Naive thymus-derived CD8-positive, alpha-beta T cell (primary cell): ENCODE results near the gene MATK. TPM values are rescaled to one million over a fixed set of nuclear protein-coding genes. Genes with fewer than 3 reads are reported as not detected.
"Not testable (repeated sequence)": the region's sequence is repeated elsewhere in the genome, so short reads cannot be mapped to it uniquely, and the experiment has no call there.

Source experiments
- ATAC-seq, 2 donors: fragments of 150-1000 bp; cut with Tn5 transposase in 1 of 2; sonication (Bioruptor Pico), chemical (Tn5 transposase) in 1 of 2; 1 replicate in 1 of 2; 2 replicates in 1 of 2; pipeline ENCODE4 v1.10.0; 2021; ENCODE audit warnings: mild to moderate bottlenecking in 2 of 2, moderate library complexity in 2 of 2
- POLR2A ChIA-PET: fragments of 350-600 bp; sonication (Branson Sonifier 250); formaldehyde crosslinking; loops from one replicate; lab custom pipeline; 2021; ENCODE audit warnings: antibody characterized with exemption; lab: Charles Lee
- DNase-seq, 10 donors: peaks; one replicate each; pipeline versions ENCODE4 v3.0.0 to v3.0.0-alpha.2; 2020 to 2022
- H3K27ac Mint-ChIP-seq, 10 donors: one replicate each; pipeline ENCODE4 v1.8.0; 2020 to 2022; ENCODE audit warnings: mild to moderate bottlenecking in 10 of 10, mixed read lengths in 10 of 10, moderate library complexity in 4 of 10, inconsistent platforms in 1 of 10
- H3K27me3 Mint-ChIP-seq, 5 donors: one replicate each; pipeline ENCODE4 v1.8.0; 2021 to 2022; ENCODE audit warnings: mixed read lengths in 5 of 5
- H3K36me3 Mint-ChIP-seq, 3 donors: one replicate each; pipeline ENCODE4 v1.8.0; 2020 to 2022; ENCODE audit warnings: mixed read lengths in 3 of 3, mild to moderate bottlenecking in 2 of 3, inconsistent platforms in 1 of 3
- H3K4me1 Mint-ChIP-seq, 4 donors: one replicate each; pipeline ENCODE4 v1.8.0; 2021 to 2022; ENCODE audit warnings: mixed read lengths in 4 of 4
- H3K4me3 Mint-ChIP-seq, 10 donors: one replicate each; pipeline ENCODE4 v1.8.0; 2020 to 2022; ENCODE audit warnings: mild to moderate bottlenecking in 10 of 10, mixed read lengths in 10 of 10, moderate library complexity in 6 of 10, inconsistent platforms in 1 of 10
- H3K9me3 Mint-ChIP-seq, 9 donors: one replicate each; pipeline ENCODE4 v1.8.0; 2020 to 2022; ENCODE audit warnings: mixed read lengths in 9 of 9, mild to moderate bottlenecking in 3 of 9, inconsistent platforms in 1 of 9, moderate library complexity in 1 of 9
- polyA plus RNA-seq, 3 donors: library from polyadenylated mRNA; unstranded; fragments of 300-500 nt; fragmentation: Illumina TruSeq; gene quantifications; one replicate each; pipeline ENCODE4 v1.2.3, GENCODE V29; 2021
- total RNA-seq, 8 experiments: library from RNA in 2 of 8; stranded (reverse) in 2 of 8; gene quantifications; one replicate each; pipeline ENCODE4 v1.2.3 and lab custom pipeline; 2021 to 2026

The MATK gene
- total and polyA plus RNA-seq, 5 experiments from 2014 or later = 1.7 to 69.6 (median 25.2) TPM

GRCh38 chr19:3823350-3823713, 37.2 kb upstream of the MATK start:
- H3K27me3 Mint-ChIP-seq = no peaks in the 10 kb centered on the region
- H3K9me3 Mint-ChIP-seq = no peaks in the 10 kb centered on the region
- no peak overlapping the region for H3K27ac Mint-ChIP-seq
- DNase-seq (no peak), ATAC-seq (no peak)
- POLR2A ChIA-PET = interaction anchor here (2.0 to 3.7 kb wide), 2 partner anchors 11 to 62 kb away, joined by 10 to 38 read pairs; partner anchors contain the start of genes APBA3 and MRPL54
- H3K36me3 Mint-ChIP-seq = no peaks in the 10 kb centered on the region
- H3K4me3 Mint-ChIP-seq = no peak overlapping the region
- peaks cover 6 to 25% (median 18%) of the 10 kb centered on the region in 4 donors for H3K4me1 Mint-ChIP-seq

GRCh38 chr19:3822683-3823349, 36.6 kb upstream of the MATK start:
- no peak overlapping the region for H3K4me3 Mint-ChIP-seq

GRCh38 chr19:3821857-3822364, 35.7 kb upstream of the MATK start:
- DNase-seq = peak; percentile 73 to 95 (median 90)
- POLR2A ChIA-PET = interaction anchor here (0.7 to 3.7 kb wide), 7 partner anchors 9 to 113 kb away, joined by 3 to 38 read pairs (median 5); partner anchors contain the start of genes APBA3, MATK and MRPL54
- Mint-ChIP-seq H3K4me3 (peak overlapping the region in 9 of 10 donors; percentile 16 to 72 (median 53)), H3K9me3 (no peaks in the 10 kb centered on the region), H3K27me3 (no peaks in the 10 kb centered on the region), H3K36me3 (no peaks in the 10 kb centered on the region), H3K4me1 (peaks cover 10 to 32% (median 23%) of the 10 kb centered on the region in 4 donors), H3K27ac (peak overlapping the region in 7 of 10 donors; percentile 13 to 88 (median 71))
- ATAC-seq = peak; percentile 98 to 99

More at GRCh38 chr19:3822683-3823349, 36.6 kb upstream of the MATK start:
- H3K27ac Mint-ChIP-seq = no peak overlapping the region
- H3K36me3 Mint-ChIP-seq = no peaks in the 10 kb centered on the region
- DNase-seq (no peak), ATAC-seq (no peak)
- H3K27me3 Mint-ChIP-seq = no peaks in the 10 kb centered on the region
- POLR2A ChIA-PET = interaction anchor here (0.6 to 3.7 kb wide), 4 partner anchors 10 to 481 kb away, joined by 3 to 38 read pairs (median 7); partner anchors contain the start of genes APBA3 and MRPL54
- no peaks in the 10 kb centered on the region for H3K9me3 Mint-ChIP-seq
- peaks cover 8 to 30% (median 20%) of the 10 kb centered on the region in 4 donors for H3K4me1 Mint-ChIP-seq

- Mint-ChIP-seq H3K4me3 (no peak overlapping the region), H3K36me3 (no peaks in the 10 kb centered on the region), H3K4me1 (peaks cover 10 to 32% (median 24%) of the 10 kb centered on the region in 4 donors), H3K27me3 (no peaks in the 10 kb centered on the region), H3K27ac (peak overlapping the region in 1 of 10 donors; percentile 86), H3K9me3 (no peaks in the 10 kb centered on the region)
- POLR2A ChIA-PET = interaction anchor here (0.6 to 3.7 kb wide), 4 partner anchors 10 to 1059 kb away, joined by 3 to 38 read pairs (median 4); partner anchors contain the start of genes APBA3 and MRPL54
- ATAC-seq (no peak), DNase-seq (no peak)
Observed at GRCh38 chr19:3821156-3821555, 35.0 kb upstream of the MATK start.

DNA sequence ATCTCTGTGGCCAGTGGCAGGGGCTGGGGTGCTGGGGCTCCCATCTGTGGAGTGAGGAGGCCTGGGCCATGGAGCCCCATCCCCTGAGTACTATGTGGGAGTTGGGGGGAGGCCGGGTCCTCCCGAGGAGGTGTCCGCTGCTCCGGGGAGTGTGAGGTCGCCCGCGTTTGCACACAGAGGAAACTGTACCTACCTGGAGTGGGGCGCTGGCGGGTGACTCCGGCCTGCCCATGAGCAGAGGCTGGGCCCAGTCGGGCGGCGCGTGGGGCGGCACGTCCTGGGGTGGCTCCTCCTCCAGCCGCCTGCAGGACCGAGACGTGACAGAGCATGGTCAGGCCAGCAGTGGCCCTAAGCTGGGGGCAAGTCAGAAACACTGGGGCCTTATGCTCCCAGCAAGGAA, 33.8 kb upstream of the MATK start:
- no peaks in the 10 kb centered on the region for H3K27me3 Mint-ChIP-seq
- H3K27ac Mint-ChIP-seq = no peak overlapping the region
- H3K9me3 Mint-ChIP-seq = no peaks in the 10 kb centered on the region
- no peaks in the 10 kb centered on the region for H3K36me3 Mint-ChIP-seq
- peaks cover 10 to 35% (median 28%) of the 10 kb centered on the region in 4 donors for H3K4me1 Mint-ChIP-seq
- peak overlapping the region in 1 of 10 donors; percentile 23 for H3K4me3 Mint-ChIP-seq
- ATAC-seq = no peak
- POLR2A ChIA-PET = interaction anchor here (3.7 kb wide), 1 partner anchor 58 kb away, joined by 38 read pairs; the partner anchor contains the start of genes APBA3 and MRPL54
- DNase-seq = no peak

- Mint-ChIP-seq H3K9me3 (no peaks in the 10 kb centered on the region), H3K4me1 (peaks cover 15 to 45% (median 39%) of the 10 kb centered on the region in 4 donors), H3K27me3 (no peaks in the 10 kb centered on the region), H3K27ac (no peak overlapping the region), H3K4me3 (no peak overlapping the region), H3K36me3 (no peaks in the 10 kb centered on the region)
- DNase-seq = no peak
- no peak for ATAC-seq
- POLR2A ChIA-PET = interaction anchor here (0.9 to 4.9 kb wide), 2 partner anchors 36 to 56 kb away, joined by 3 to 32 read pairs; partner anchors contain the start of gene MRPL54
Observed at GRCh38 chr19:3818918-3819317, 32.7 kb upstream of the MATK start.

DNA sequence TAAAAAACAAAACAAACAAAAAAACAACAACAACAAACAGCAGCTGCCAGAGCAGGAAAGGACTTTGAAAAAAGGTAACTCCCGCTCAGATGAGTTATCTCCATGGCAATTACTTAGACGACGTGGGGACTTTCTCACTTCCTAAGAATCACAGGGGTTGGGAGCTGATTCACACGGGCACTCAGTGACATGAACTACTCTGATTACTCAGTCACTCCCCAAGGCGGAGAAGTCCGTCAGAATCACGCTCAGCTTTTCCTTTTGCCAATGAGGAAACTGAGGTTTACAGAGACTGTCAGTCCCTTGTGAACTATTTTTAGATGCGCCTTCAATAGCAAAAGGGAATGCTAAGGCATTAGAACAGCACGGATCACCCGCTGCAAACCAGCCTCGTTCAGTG, 32.3 kb upstream of the MATK start:
- Mint-ChIP-seq H3K36me3 (no peaks in the 10 kb centered on the region), H3K9me3 (no peaks in the 10 kb centered on the region), H3K27ac (peak overlapping the region in 1 of 10 donors; percentile 57), H3K4me3 (peak overlapping the region in 2 of 10 donors; percentile 19 to 57), H3K4me1 (peaks cover 18 to 50% (median 44%) of the 10 kb centered on the region in 4 donors), H3K27me3 (no peaks in the 10 kb centered on the region)
- DNase-seq (no peak), ATAC-seq (no peak)
- POLR2A ChIA-PET = interaction anchor here (0.6 to 4.9 kb wide), 2 partner anchors 56 to 1492 kb away, joined by 5 to 32 read pairs; partner anchors contain the start of gene MRPL54

DNA sequence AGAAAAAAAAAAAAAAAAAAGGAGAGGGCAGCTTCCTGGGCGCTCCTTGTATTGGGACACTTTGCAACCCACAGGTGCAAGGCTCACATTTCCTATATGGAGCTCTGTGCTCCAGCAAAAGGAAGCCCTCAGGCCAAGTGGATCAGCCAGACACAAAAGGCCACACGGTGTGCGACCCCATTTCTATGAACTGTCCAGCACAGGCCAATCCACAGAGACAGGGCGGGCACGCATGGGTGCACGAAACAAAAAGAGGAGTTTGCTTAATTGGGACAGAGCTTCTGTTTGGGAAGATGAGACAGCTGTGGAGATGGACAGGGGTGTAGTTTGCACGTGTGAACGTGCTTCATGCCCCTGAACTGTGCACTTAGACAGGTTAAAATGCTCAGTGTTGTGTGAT, 31.6 kb upstream of the MATK start:
- POLR2A ChIA-PET = interaction anchor here (0.6 to 4.9 kb wide), 2 partner anchors 55 to 1493 kb away, joined by 5 to 32 read pairs; partner anchors contain the start of gene MRPL54
- H3K27me3 Mint-ChIP-seq = no peaks in the 10 kb centered on the region
- H3K36me3 Mint-ChIP-seq = no peaks in the 10 kb centered on the region
- ATAC-seq (no peak), DNase-seq (no peak)
- H3K27ac Mint-ChIP-seq = peak overlapping the region in 1 of 10 donors; percentile 80
- peaks cover 21 to 57% (median 51%) of the 10 kb centered on the region in 4 donors for H3K4me1 Mint-ChIP-seq
- no peaks in the 10 kb centered on the region for H3K9me3 Mint-ChIP-seq
- peak overlapping the region in 6 of 10 donors; percentile 18 to 62 (median 40) for H3K4me3 Mint-ChIP-seq

- no peak overlapping the region for H3K27ac Mint-ChIP-seq
- H3K36me3 Mint-ChIP-seq = no peaks in the 10 kb centered on the region
- ATAC-seq (no peak), DNase-seq (no peak)
- H3K4me3 Mint-ChIP-seq = no peak overlapping the region
- no peaks in the 10 kb centered on the region for H3K27me3 Mint-ChIP-seq
- no peaks in the 10 kb centered on the region for H3K9me3 Mint-ChIP-seq
- POLR2A ChIA-PET = interaction anchor here (0.7 to 4.9 kb wide), 2 partner anchors 54 to 66 kb away, joined by 3 to 32 read pairs; partner anchors contain the start of gene MRPL54
- H3K4me1 Mint-ChIP-seq = peaks cover 20 to 60% (median 53%) of the 10 kb centered on the region in 4 donors
Observed at GRCh38 chr19:3816566-3817218, 30.5 kb upstream of the MATK start.

DNA sequence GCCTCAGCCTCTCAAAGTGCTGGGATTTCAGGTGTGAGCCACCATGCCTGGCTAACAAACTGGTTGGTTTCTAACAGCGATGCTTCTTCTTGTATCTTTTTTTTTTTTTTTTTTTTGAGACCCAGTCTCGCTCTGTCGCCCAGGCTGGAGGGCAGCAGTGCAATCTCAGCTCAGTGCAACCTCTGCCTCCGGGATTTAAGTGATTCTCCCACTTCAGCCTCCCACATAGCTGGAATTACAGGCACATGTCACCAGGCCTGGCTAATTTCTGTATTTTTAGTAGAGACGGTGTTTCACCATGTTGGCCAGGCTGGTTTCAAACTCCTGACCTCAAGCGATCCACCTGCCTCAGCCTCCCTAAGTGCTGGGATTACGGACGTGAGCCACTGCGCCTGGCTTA, 30.0 kb upstream of the MATK start:
- POLR2A ChIA-PET = interaction anchor here (0.7 to 4.9 kb wide), 3 partner anchors 15 to 66 kb away, joined by 3 to 32 read pairs (median 6); partner anchors contain the start of gene MRPL54
- Mint-ChIP-seq H3K4me1 (peaks cover 19 to 60% (median 51%) of the 10 kb centered on the region in 4 donors), H3K27ac (peak overlapping the region in 1 of 10 donors; percentile 67)
- not testable (repeated sequence) for H3K36me3 Mint-ChIP-seq, H3K27me3 Mint-ChIP-seq, H3K4me3 Mint-ChIP-seq, H3K9me3 Mint-ChIP-seq, DNase-seq, ATAC-seq

- Mint-ChIP-seq H3K9me3 (no peaks in the 10 kb centered on the region), H3K4me1 (peaks cover 19 to 63% (median 49%) of the 10 kb centered on the region in 4 donors), H3K4me3 (peak overlapping the region in 7 of 10 donors; percentile 52 to 87 (median 74)), H3K27me3 (no peaks in the 10 kb centered on the region), H3K36me3 (no peaks in the 10 kb centered on the region), H3K27ac (peak overlapping the region in 8 of 10 donors; percentile 34 to 94 (median 89))
- no peak for DNase-seq
- no peak for ATAC-seq
- POLR2A ChIA-PET = interaction anchor here (4.9 kb wide), 1 partner anchor 52 kb away, joined by 32 read pairs; the partner anchor contains the start of gene MRPL54
Observed at GRCh38 chr19:3814648-3815047, 28.5 kb upstream of the MATK start.
